ENCODE measurements around the gene SLC25A26.

Gene SLC25A26

GRCh38 chr3:66253790-66254620, 33.2 kb downstream of the SLC25A26 start:
- Histone ChIP-seq H3K4me1 (ENCODE audit: control insufficient read depth in 1 of 2, insufficient read depth in 2 of 2, low read length in 2 of 2) (no peaks in the 10 kb centered on the region), H3K9me3 (ENCODE audit: control insufficient read depth in 1 of 2, low read length in 2 of 2) (no peaks in the 10 kb centered on the region), H3K27me3 (ENCODE audit: low read depth, low read length) (no peaks in the 10 kb centered on the region), H3K27ac (ENCODE audit: low read length) (no peak overlapping the region), H3K4me3 (ENCODE audit: low read depth in 1 of 2, low read length in 2 of 2) (no peak overlapping the region), H3K36me3 (ENCODE audit: control insufficient read depth in 1 of 2, insufficient read depth in 2 of 2, low read length in 2 of 2) (peaks cover 4 to 9% of the 10 kb centered on the region in 2 donors)

GRCh38 chr3:66255865-66256264, 35.1 kb downstream of the SLC25A26 start:
- Histone ChIP-seq H3K27ac (ENCODE audit: low read length) (no peak overlapping the region), H3K4me1 (ENCODE audit: control insufficient read depth in 1 of 2, insufficient read depth in 2 of 2, low read length in 2 of 2) (no peaks in the 10 kb centered on the region), H3K9me3 (ENCODE audit: control insufficient read depth in 1 of 2, low read length in 2 of 2) (no peaks in the 10 kb centered on the region), H3K36me3 (ENCODE audit: control insufficient read depth in 1 of 2, insufficient read depth in 2 of 2, low read length in 2 of 2) (peaks cover 0 to 5% of the 10 kb centered on the region in 2 donors), H3K27me3 (ENCODE audit: low read depth, low read length) (no peaks in the 10 kb centered on the region), H3K4me3 (ENCODE audit: low read depth in 1 of 2, low read length in 2 of 2) (no peak overlapping the region)

DNA sequence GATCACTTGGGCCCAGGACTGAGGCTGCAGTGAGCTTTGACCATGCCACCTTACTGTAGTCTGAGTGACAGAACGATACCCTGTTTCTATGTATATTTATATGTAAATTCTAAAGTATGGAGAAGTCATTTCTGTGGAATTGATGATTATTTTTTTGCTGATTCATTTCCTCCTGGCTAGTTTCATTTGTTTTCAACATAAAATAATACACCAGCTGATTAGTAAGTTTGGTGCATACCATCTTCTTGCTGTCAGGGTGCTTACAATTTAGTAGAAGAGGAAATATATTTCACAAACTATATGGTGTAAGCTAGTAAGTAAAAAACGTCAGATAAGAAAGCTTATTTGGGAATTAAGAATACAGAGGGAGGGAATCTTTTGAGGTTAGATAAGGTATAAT, 36.0 kb downstream of the SLC25A26 start:
- H3K27ac ChIP-seq (ENCODE audit: low read length) = no peak overlapping the region
- no peaks in the 10 kb centered on the region for H3K27me3 ChIP-seq (ENCODE audit: low read depth, low read length)
- peaks cover 0 to 5% of the 10 kb centered on the region in 2 donors for H3K36me3 ChIP-seq (ENCODE audit: control insufficient read depth in 1 of 2, insufficient read depth in 2 of 2, low read length in 2 of 2)
- no peak overlapping the region for H3K4me3 ChIP-seq (ENCODE audit: low read depth in 1 of 2, low read length in 2 of 2)
- H3K4me1 ChIP-seq (ENCODE audit: control insufficient read depth in 1 of 2, insufficient read depth in 2 of 2, low read length in 2 of 2) = no peaks in the 10 kb centered on the region
- no peaks in the 10 kb centered on the region for H3K9me3 ChIP-seq (ENCODE audit: control insufficient read depth in 1 of 2, low read length in 2 of 2)

DNA sequence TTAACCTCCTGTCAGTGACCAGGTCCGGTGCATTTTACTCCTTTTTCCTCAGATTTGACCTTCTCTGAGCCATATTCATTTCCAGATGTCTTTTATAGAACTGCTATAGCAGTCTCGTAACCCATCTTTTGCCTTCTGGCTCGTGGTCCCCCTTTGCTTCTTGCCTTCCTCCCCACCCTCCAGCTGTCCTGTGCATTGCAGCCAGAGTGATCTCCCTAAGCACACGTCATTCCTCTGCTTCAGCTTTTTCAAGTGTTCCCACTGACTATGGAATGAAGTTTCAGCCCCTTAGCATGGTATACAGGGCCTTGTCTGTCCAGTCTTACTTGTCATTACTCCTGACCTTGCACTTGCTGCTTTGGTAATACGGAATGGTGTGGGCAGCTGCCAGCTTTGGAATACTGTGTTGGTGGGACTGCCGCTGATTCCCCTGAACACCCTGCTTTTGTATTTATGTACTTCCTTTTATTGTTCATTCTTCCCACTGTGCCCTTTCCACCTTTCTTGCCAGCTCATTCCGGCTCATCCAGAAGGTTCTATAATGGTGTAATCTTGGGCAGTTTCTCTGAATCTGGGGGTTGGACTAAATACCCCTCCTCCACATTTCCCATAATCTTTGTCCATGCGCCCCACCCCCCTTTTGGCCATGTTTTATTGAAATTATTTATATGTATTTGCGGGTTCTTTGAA, 38.9 kb downstream of the SLC25A26 start:
- H3K27ac ChIP-seq (ENCODE audit: low read length) = no peak overlapping the region

GRCh38 chr3:66260431-66260830, 39.6 kb downstream of the SLC25A26 start:
- Histone ChIP-seq H3K27me3 (ENCODE audit: low read depth, low read length) (no peaks in the 10 kb centered on the region), H3K9me3 (ENCODE audit: control insufficient read depth in 1 of 2, low read length in 2 of 2) (no peaks in the 10 kb centered on the region), H3K27ac (ENCODE audit: low read length) (no peak overlapping the region), H3K4me1 (ENCODE audit: control insufficient read depth in 1 of 2, insufficient read depth in 2 of 2, low read length in 2 of 2) (no peaks in the 10 kb centered on the region), H3K36me3 (ENCODE audit: control insufficient read depth in 1 of 2, insufficient read depth in 2 of 2, low read length in 2 of 2) (peaks cover 4 to 5% of the 10 kb centered on the region in 2 donors), H3K4me3 (ENCODE audit: low read depth in 1 of 2, low read length in 2 of 2) (no peak overlapping the region)

More for the DNA sequence above, 38.9 kb downstream of the SLC25A26 start:
- no peaks in the 10 kb centered on the region for H3K9me3 ChIP-seq (ENCODE audit: control insufficient read depth in 1 of 2, low read length in 2 of 2)
- no peak overlapping the region for H3K4me3 ChIP-seq (ENCODE audit: low read depth in 1 of 2, low read length in 2 of 2)
- no peaks in the 10 kb centered on the region for H3K27me3 ChIP-seq (ENCODE audit: low read depth, low read length)
- peaks cover 2 to 5% of the 10 kb centered on the region in 2 donors for H3K36me3 ChIP-seq (ENCODE audit: control insufficient read depth in 1 of 2, insufficient read depth in 2 of 2, low read length in 2 of 2)
- no peaks in the 10 kb centered on the region for H3K4me1 ChIP-seq (ENCODE audit: control insufficient read depth in 1 of 2, insufficient read depth in 2 of 2, low read length in 2 of 2)

DNA sequence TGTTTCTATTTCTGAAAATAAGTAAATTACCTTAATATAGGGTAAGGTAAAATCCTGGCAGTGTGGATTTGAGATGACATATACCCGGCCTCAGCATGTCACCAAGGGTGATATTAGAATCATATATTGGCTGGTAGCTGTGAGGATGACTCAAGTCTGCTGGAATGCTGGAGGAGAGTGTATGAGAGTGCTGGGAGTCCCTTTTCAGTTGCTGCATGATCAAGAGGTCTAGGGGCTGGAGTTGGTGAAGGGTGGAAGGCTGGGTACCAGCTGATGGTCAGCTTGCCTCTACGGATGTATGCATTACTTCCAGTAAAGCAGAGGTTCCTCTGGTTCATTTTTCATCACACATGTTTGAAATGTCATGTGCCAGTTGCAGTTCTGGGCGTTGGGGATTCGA, 40.6 kb downstream of the SLC25A26 start:
- H3K27me3 ChIP-seq (ENCODE audit: low read depth, low read length) = no peaks in the 10 kb centered on the region
- H3K27ac ChIP-seq (ENCODE audit: low read length) = no peak overlapping the region
- no peaks in the 10 kb centered on the region for H3K4me1 ChIP-seq (ENCODE audit: control insufficient read depth in 1 of 2, insufficient read depth in 2 of 2, low read length in 2 of 2)
- no peaks in the 10 kb centered on the region for H3K9me3 ChIP-seq (ENCODE audit: control insufficient read depth in 1 of 2, low read length in 2 of 2)
- no peak overlapping the region for H3K4me3 ChIP-seq (ENCODE audit: low read depth in 1 of 2, low read length in 2 of 2)
- H3K36me3 ChIP-seq (ENCODE audit: control insufficient read depth in 1 of 2, insufficient read depth in 2 of 2, low read length in 2 of 2) = peaks cover 4 to 5% of the 10 kb centered on the region in 2 donors

DNA sequence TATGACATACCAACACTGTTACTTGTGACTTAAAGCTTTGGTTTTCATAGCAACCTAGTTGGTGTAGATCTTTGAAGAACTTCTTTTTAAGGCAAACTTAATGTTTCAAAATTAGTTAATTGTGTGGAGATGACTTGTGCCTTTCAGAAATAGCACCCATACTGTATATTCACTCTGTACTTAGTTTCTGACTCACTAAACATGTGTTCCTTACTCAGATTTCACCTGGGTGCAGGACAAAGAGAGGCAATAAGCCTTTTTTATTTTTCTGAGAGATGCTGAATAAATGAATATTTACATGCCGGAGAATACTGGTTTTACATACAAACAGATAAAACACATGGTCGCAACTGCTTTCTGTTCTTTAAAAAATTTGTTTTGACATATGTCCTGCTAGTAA, 44.8 kb downstream of the SLC25A26 start:
- Histone ChIP-seq H3K4me1 (ENCODE audit: control insufficient read depth in 1 of 2, insufficient read depth in 2 of 2, low read length in 2 of 2) (no peaks in the 10 kb centered on the region), H3K27ac (ENCODE audit: low read length) (no peak overlapping the region), H3K36me3 (ENCODE audit: control insufficient read depth in 1 of 2, insufficient read depth in 2 of 2, low read length in 2 of 2) (peaks cover 4 to 5% of the 10 kb centered on the region in 2 donors), H3K9me3 (ENCODE audit: control insufficient read depth in 1 of 2, low read length in 2 of 2) (no peaks in the 10 kb centered on the region), H3K27me3 (ENCODE audit: low read depth, low read length) (no peaks in the 10 kb centered on the region), H3K4me3 (ENCODE audit: low read depth in 1 of 2, low read length in 2 of 2) (no peak overlapping the region)

DNA sequence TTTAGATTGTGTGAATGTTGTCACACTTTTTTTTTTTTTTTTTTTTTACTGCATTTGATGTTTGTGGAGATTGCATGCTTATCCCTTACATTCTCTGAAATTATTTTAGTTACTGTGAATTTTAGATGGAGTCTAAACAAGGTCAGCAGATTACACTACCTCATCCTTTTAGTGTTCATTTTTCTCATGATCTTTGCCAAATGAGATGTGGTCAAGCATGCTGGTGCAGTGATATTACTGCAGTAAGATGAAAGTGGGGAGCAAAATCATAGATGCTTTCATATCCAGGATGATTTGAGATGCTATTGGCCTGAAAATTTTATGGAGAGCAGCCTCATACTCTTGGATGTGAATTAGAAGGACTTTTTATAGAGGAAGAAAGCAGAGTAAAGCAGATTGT, 45.8 kb downstream of the SLC25A26 start:
- Histone ChIP-seq H3K4me3 (ENCODE audit: low read depth in 1 of 2, low read length in 2 of 2) (no peak overlapping the region), H3K9me3 (ENCODE audit: control insufficient read depth in 1 of 2, low read length in 2 of 2) (no peaks in the 10 kb centered on the region), H3K27me3 (ENCODE audit: low read depth, low read length) (no peaks in the 10 kb centered on the region), H3K27ac (ENCODE audit: low read length) (no peak overlapping the region), H3K36me3 (ENCODE audit: control insufficient read depth in 1 of 2, insufficient read depth in 2 of 2, low read length in 2 of 2) (peaks cover 4 to 5% of the 10 kb centered on the region in 2 donors), H3K4me1 (ENCODE audit: control insufficient read depth in 1 of 2, insufficient read depth in 2 of 2, low read length in 2 of 2) (no peaks in the 10 kb centered on the region)

- no peaks in the 10 kb centered on the region for H3K4me1 ChIP-seq (ENCODE audit: control insufficient read depth in 1 of 2, insufficient read depth in 2 of 2, low read length in 2 of 2)
- H3K36me3 ChIP-seq (ENCODE audit: control insufficient read depth in 1 of 2, insufficient read depth in 2 of 2, low read length in 2 of 2) = peaks cover 4 to 5% of the 10 kb centered on the region in 2 donors
- H3K9me3 ChIP-seq (ENCODE audit: control insufficient read depth in 1 of 2, low read length in 2 of 2) = no peaks in the 10 kb centered on the region
- no peaks in the 10 kb centered on the region for H3K27me3 ChIP-seq (ENCODE audit: low read depth, low read length)
- H3K4me3 ChIP-seq (ENCODE audit: low read depth in 1 of 2, low read length in 2 of 2) = no peak overlapping the region
- no peak overlapping the region for H3K27ac ChIP-seq (ENCODE audit: low read length)
Measured at GRCh38 chr3:66267031-66267430, 46.2 kb downstream of the SLC25A26 start.

GRCh38 chr3:66267906-66268305, 47.1 kb downstream of the SLC25A26 start:
- H3K4me3 ChIP-seq (ENCODE audit: low read depth in 1 of 2, low read length in 2 of 2) = no peak overlapping the region
- H3K27me3 ChIP-seq (ENCODE audit: low read depth, low read length) = no peaks in the 10 kb centered on the region
- H3K9me3 ChIP-seq (ENCODE audit: control insufficient read depth in 1 of 2, low read length in 2 of 2) = no peaks in the 10 kb centered on the region
- H3K4me1 ChIP-seq (ENCODE audit: control insufficient read depth in 1 of 2, insufficient read depth in 2 of 2, low read length in 2 of 2) = no peaks in the 10 kb centered on the region
- peaks cover 4 to 5% of the 10 kb centered on the region in 2 donors for H3K36me3 ChIP-seq (ENCODE audit: control insufficient read depth in 1 of 2, insufficient read depth in 2 of 2, low read length in 2 of 2)
- H3K27ac ChIP-seq (ENCODE audit: low read length) = no peak overlapping the region

GRCh38 chr3:66268864-66269263, 48.1 kb downstream of the SLC25A26 start:
- Histone ChIP-seq H3K4me3 (ENCODE audit: low read depth in 1 of 2, low read length in 2 of 2) (no peak overlapping the region), H3K27ac (ENCODE audit: low read length) (no peak overlapping the region), H3K27me3 (ENCODE audit: low read depth, low read length) (no peaks in the 10 kb centered on the region), H3K9me3 (ENCODE audit: control insufficient read depth in 1 of 2, low read length in 2 of 2) (no peaks in the 10 kb centered on the region), H3K36me3 (ENCODE audit: control insufficient read depth in 1 of 2, insufficient read depth in 2 of 2, low read length in 2 of 2) (peaks cover 4 to 5% of the 10 kb centered on the region in 2 donors), H3K4me1 (ENCODE audit: control insufficient read depth in 1 of 2, insufficient read depth in 2 of 2, low read length in 2 of 2) (no peaks in the 10 kb centered on the region)
